H9 (cell line): ENCODE measurements around the gene FAR1. TPM values are rescaled to one million over a fixed set of nuclear protein-coding genes. Genes with fewer than 3 reads are reported as not detected.

ENCODE experiments used
- DNase-seq: peaks from one replicate; pipeline ENCODE4 v3.0.0-alpha.2; 2017
- H2AFZ ChIP-seq: one replicate; pipeline ENCODE4 v1.6.1; 2013; ENCODE audit warnings: mild to moderate bottlenecking, low read length, control low read depth, moderate library complexity
- H2AK5ac ChIP-seq: 2 replicates; pipeline ENCODE4 v1.6.1; 2013; ENCODE audit warnings: low read length, control low read depth, mixed read lengths; ENCODE audit not compliant: insufficient read length
- H2BK120ac ChIP-seq: one replicate; pipeline ENCODE4 v1.6.1; 2013; ENCODE audit warnings: low read depth, mild to moderate bottlenecking, low read length, control low read depth, inconsistent platforms; ENCODE audit not compliant: poor library complexity, severe bottlenecking
- H2BK12ac ChIP-seq: 2 replicates; pipeline ENCODE4 v1.6.1; 2013; ENCODE audit warnings: low read length, control low read depth, mixed read lengths, low read depth; ENCODE audit not compliant: insufficient read length
- H2BK15ac ChIP-seq: 2 replicates; pipeline ENCODE4 v1.6.1; 2013; ENCODE audit warnings: low read depth, low read length, control low read depth
- H2BK20ac ChIP-seq: one replicate; pipeline ENCODE4 v1.6.1; 2013; ENCODE audit warnings: low read depth, mild to moderate bottlenecking, low read length, control low read depth, inconsistent platforms; ENCODE audit not compliant: poor library complexity, severe bottlenecking
- H2BK5ac ChIP-seq: 2 replicates; pipeline ENCODE4 v1.6.1; 2013; ENCODE audit warnings: low read length, control low read depth, mixed read lengths; ENCODE audit not compliant: insufficient read length
- H3K14ac ChIP-seq: 2 replicates; pipeline ENCODE4 v1.6.1; 2013; ENCODE audit warnings: low read length, control low read depth; ENCODE audit not compliant: insufficient read depth
- H3K18ac ChIP-seq: 2 replicates; pipeline ENCODE4 v1.6.1; 2013; ENCODE audit warnings: low read depth, mild to moderate bottlenecking, mixed read lengths, low read length, control low read depth; ENCODE audit not compliant: insufficient read length
- H3K23ac ChIP-seq: 2 replicates; pipeline ENCODE4 v1.6.1; 2013; ENCODE audit warnings: low read length, control low read depth, mixed read lengths, low read depth; ENCODE audit not compliant: insufficient read length
- H3K23me2 ChIP-seq: 2 replicates; pipeline ENCODE4 v1.6.1; 2013; ENCODE audit warnings: low read depth, mild to moderate bottlenecking, mixed read lengths, low read length, control low read depth; ENCODE audit not compliant: insufficient read length, poor library complexity, severe bottlenecking
- H3K27ac ChIP-seq: 2 replicates; pipeline ENCODE4 v1.5.1; 2013; ENCODE audit warnings: low read length, control low read depth, mixed read lengths, low read depth; ENCODE audit not compliant: insufficient read length
- H3K27me3 ChIP-seq: 2 replicates; pipeline ENCODE4 v1.6.1; 2013; ENCODE audit warnings: low read length, control low read depth, inconsistent platforms; ENCODE audit not compliant: insufficient read depth
- H3K4ac ChIP-seq: 2 replicates; pipeline ENCODE4 v1.6.1; 2013; ENCODE audit warnings: low read depth, mild to moderate bottlenecking, control low read depth, inconsistent platforms, low read length, moderate library complexity
- H3K4me1 ChIP-seq: 2 replicates; pipeline ENCODE4 v1.6.1; 2013; ENCODE audit warnings: low read length, control low read depth, inconsistent platforms; ENCODE audit not compliant: insufficient read depth
- H3K4me2 ChIP-seq: 2 replicates; pipeline ENCODE4 v1.6.1; 2013; ENCODE audit warnings: low read length, control low read depth, mixed read lengths; ENCODE audit not compliant: insufficient read length, insufficient read depth
- H3K56ac ChIP-seq: 2 replicates; pipeline ENCODE4 v1.6.1; 2013; ENCODE audit warnings: low read depth, mild to moderate bottlenecking, mixed read lengths, low read length, control low read depth; ENCODE audit not compliant: insufficient read length
- H3K79me1 ChIP-seq: 2 replicates; pipeline ENCODE4 v1.6.1; 2013; ENCODE audit warnings: low read depth, mild to moderate bottlenecking, moderate library complexity, low read length, control low read depth, inconsistent platforms; ENCODE audit not compliant: insufficient read depth, poor library complexity, severe bottlenecking
- H3K79me2 ChIP-seq: 2 replicates; pipeline ENCODE4 v1.6.1; 2013; ENCODE audit warnings: low read length, control low read depth, inconsistent platforms; ENCODE audit not compliant: insufficient read depth
- H3K9ac ChIP-seq: 2 replicates; pipeline ENCODE4 v1.6.1; 2013; ENCODE audit warnings: low read length, control low read depth, mixed read lengths; ENCODE audit not compliant: insufficient read length; ENCODE audit errors: extremely low read depth
- H3K9me3 ChIP-seq: one replicate; pipeline ENCODE4 v1.6.1; 2013; ENCODE audit warnings: low read depth, low read length, inconsistent platforms; ENCODE audit not compliant: control insufficient read depth
- H3T11ph ChIP-seq: one replicate; pipeline ENCODE4 v1.6.1; 2013; ENCODE audit warnings: mild to moderate bottlenecking, low read length, control low read depth, inconsistent platforms
- H4K20me1 ChIP-seq: one replicate; pipeline ENCODE4 v1.6.1; 2013; ENCODE audit not compliant: control insufficient read depth, insufficient read length, insufficient read depth
- H4K5ac ChIP-seq: 2 replicates; pipeline ENCODE4 v1.6.1; 2013; ENCODE audit warnings: low read depth, mild to moderate bottlenecking, mixed read lengths, low read length, control low read depth; ENCODE audit not compliant: insufficient read length
- H4K8ac ChIP-seq: replicated peaks from 2 replicates; pipeline ENCODE4 v1.6.1; 2013; ENCODE audit warnings: low read length, control low read depth, mixed read lengths, low read depth; ENCODE audit not compliant: insufficient read length
- H4K91ac ChIP-seq: 2 replicates; pipeline ENCODE4 v1.6.1; 2013; ENCODE audit warnings: low read depth, mild to moderate bottlenecking, moderate library complexity, mixed read lengths, low read length, control low read depth; ENCODE audit not compliant: insufficient read length
- H3K27ac Mint-ChIP-seq, 3 experiments: 2 replicates in 2 of 3; 3 replicates in 1 of 3; pipeline ENCODE4 v1.8.0; 2020 to 2021; ENCODE audit warnings: mixed read lengths in 3 of 3, mild to moderate bottlenecking in 1 of 3, moderate library complexity in 1 of 3
- H3K27me3 Mint-ChIP-seq: 2 replicates; pipeline ENCODE4 v1.8.0; 2021; ENCODE audit warnings: low read depth, mild to moderate bottlenecking, moderate library complexity, mixed read lengths
- H3K36me3 Mint-ChIP-seq, 3 experiments: 2 replicates in 2 of 3; 3 replicates in 1 of 3; pipeline ENCODE4 v1.8.0; 2020 to 2021; ENCODE audit warnings: low read depth in 3 of 3, mixed read lengths in 3 of 3; ENCODE audit not compliant: insufficient read depth in 1 of 3
- H3K4me1 Mint-ChIP-seq, 2 experiments: 2 replicates each; pipeline ENCODE4 v1.8.0; 2020; ENCODE audit warnings: mixed read lengths in 2 of 2
- H3K4me3 Mint-ChIP-seq, 2 experiments: 2 replicates in 1 of 2; 3 replicates in 1 of 2; pipeline ENCODE4 v1.8.0; 2020 to 2021; ENCODE audit warnings: mild to moderate bottlenecking in 2 of 2, mixed read lengths in 2 of 2, moderate library complexity in 1 of 2
- H3K9me3 Mint-ChIP-seq, 2 experiments: 2 replicates in 1 of 2; 3 replicates in 1 of 2; pipeline ENCODE4 v1.8.0; 2020; ENCODE audit warnings: mild to moderate bottlenecking in 2 of 2, mixed read lengths in 2 of 2, moderate library complexity in 1 of 2
- CTCF ChIP-seq: fragments of 200-600 bp; sonication (generic); conservative IDR thresholded peaks from 3 replicates; pipeline ENCODE4 v1.8.0; 2021; ENCODE audit warnings: antibody characterized with exemption, mild to moderate bottlenecking
- WGBS: extraction: QIAGEN DNeasy Blood & Tissue Kit; methylation state at CpG from one replicate; pipeline ENCODE4 v1.1.7; 2013; ENCODE audit warnings: missing lambda C conversion rate, low lambda C conversion rate, mixed read lengths; ENCODE audit not compliant: insufficient read length; ENCODE audit errors: extremely low coverage; 5-methylcytosine and 5-hydroxymethylcytosine counted together
- total RNA-seq: library from RNA; stranded (reverse); gene quantifications from 2 replicates; pipeline ENCODE4 v1.2.1, GENCODE V29; 2021

Gene FAR1
- total RNA-seq, 1 experiment from 2014 or later, result 72.5 TPM

- TF ChIP-seq CTCF, result no peak
Measured at GRCh38 chr11:13676576-13676975, 8.1 kb downstream of the FAR1 start.

More at GRCh38 chr11:13676576-13676975, 8.1 kb downstream of the FAR1 start:
- no peak for DNase-seq
- Histone ChIP-seq H3T11ph (no peak overlapping the region), H3K79me2 (peaks cover 39% of the 10 kb centered on the region; the same call in 1 of the 2 replicates), H3K79me1 (no peaks in the 10 kb centered on the region), H3K27me3 (no peaks in the 10 kb centered on the region), H4K20me1 (no peaks in the 10 kb centered on the region), H3K4ac (no peak overlapping the region), H3K9me3 (no peaks in the 10 kb centered on the region), H3K4me2 (no peak overlapping the region), H2BK20ac (no peak overlapping the region), H3K23ac (no peak overlapping the region), H3K23me2 (no peaks in the 10 kb centered on the region), H4K91ac (no peak overlapping the region), H3K18ac (no peak overlapping the region), H3K14ac (no peak overlapping the region), H3K56ac (no peak overlapping the region), H3K27ac (no peak overlapping the region), H4K8ac (no peak overlapping the region), H2BK15ac (no peak overlapping the region), H3K4me1 (peaks cover 6% of the 10 kb centered on the region; the same call in 1 of the 2 replicates), H2AFZ (no peak overlapping the region), H4K5ac (no peak overlapping the region), H2BK120ac (no peak overlapping the region), H2BK12ac (no peak overlapping the region), H2AK5ac (no peak overlapping the region), H2BK5ac (no peak overlapping the region), H3K9ac (no peak overlapping the region)
- Mint-ChIP-seq H3K4me1 (peaks cover 53 to 60% of the 10 kb centered on the region in 2 experiments), H3K27ac (no peak overlapping the region), H3K27me3 (no peaks in the 10 kb centered on the region), H3K36me3 (peaks cover 0 to 6% (median 3%) of the 10 kb centered on the region in 3 experiments; a peak in 4 of 7 replicates), H3K4me3 (no peak overlapping the region), H3K9me3 (no peaks in the 10 kb centered on the region)
- WGBS, result no CpG with 5 or more reads among the region's 1 CpG
